ENCODE data around the gene HDGFL3. TPM values are rescaled to one million over a fixed set of nuclear protein-coding genes. Genes with fewer than 3 reads are reported as not detected.
"Not testable (repeated sequence)": the region's sequence is repeated elsewhere in the genome, so short reads cannot be mapped to it uniquely, and the experiment has no call there.

HDGFL3 gene
- total RNA-seq, 1 donor from 2014 or later: 84.3 TPM

- no peak for TF ChIP-seq CTCF (IDR thresholded peaks at IDR 0.05)
- no peak overlapping the region for H3K27ac Mint-ChIP-seq (ENCODE audit: unreplicated experiment)
- no peak for DNase-seq (ENCODE audit: low spot score)
- H3K36me3 Mint-ChIP-seq (ENCODE audit: low read depth): no peaks in the 10 kb centered on the region
- no peaks in the 10 kb centered on the region for H3K27me3 Mint-ChIP-seq (ENCODE audit: low read depth)
- no peaks in the 10 kb centered on the region for H3K9me3 Mint-ChIP-seq (ENCODE audit: low read depth)
- H3K4me3 Mint-ChIP-seq (ENCODE audit: unreplicated experiment): no peak overlapping the region
- H3K4me1 Mint-ChIP-seq (ENCODE audit: low read depth): peaks cover 3% of the 10 kb centered on the region
These were observed 118.7 kb downstream of the HDGFL3 start for GRCh38 chr15:83088876-83089275.

GRCh38 chr15:83087576-83087975 lies 120.0 kb downstream of the HDGFL3 start:
- H3K4me3 Mint-ChIP-seq (ENCODE audit: unreplicated experiment): no peak overlapping the region
- no peak overlapping the region for H3K27ac Mint-ChIP-seq (ENCODE audit: unreplicated experiment)
- H3K36me3 Mint-ChIP-seq (ENCODE audit: low read depth): no peaks in the 10 kb centered on the region
- TF ChIP-seq CTCF (IDR thresholded peaks at IDR 0.05): no peak
- peaks cover 3% of the 10 kb centered on the region for H3K4me1 Mint-ChIP-seq (ENCODE audit: low read depth)
- peaks cover 2% of the 10 kb centered on the region for H3K27me3 Mint-ChIP-seq (ENCODE audit: low read depth)
- DNase-seq (ENCODE audit: low spot score): no peak
- H3K9me3 Mint-ChIP-seq (ENCODE audit: low read depth): no peaks in the 10 kb centered on the region

- H3K9me3 Mint-ChIP-seq (ENCODE audit: low read depth); H3K27ac Mint-ChIP-seq (ENCODE audit: unreplicated experiment); H3K4me3 Mint-ChIP-seq (ENCODE audit: unreplicated experiment); H3K36me3 Mint-ChIP-seq (ENCODE audit: low read depth); DNase-seq (ENCODE audit: low spot score); H3K4me1 Mint-ChIP-seq (ENCODE audit: low read depth); H3K27me3 Mint-ChIP-seq (ENCODE audit: low read depth): not testable (repeated sequence)
These were observed 121.6 kb downstream of the HDGFL3 start for GRCh38 chr15:83085864-83086552.

GRCh38 chr15:83085461-83085860 lies 122.2 kb downstream of the HDGFL3 start:
- not testable (repeated sequence) for H3K9me3 Mint-ChIP-seq (ENCODE audit: low read depth); DNase-seq (ENCODE audit: low spot score); H3K4me3 Mint-ChIP-seq (ENCODE audit: unreplicated experiment); H3K36me3 Mint-ChIP-seq (ENCODE audit: low read depth); H3K27me3 Mint-ChIP-seq (ENCODE audit: low read depth); H3K27ac Mint-ChIP-seq (ENCODE audit: unreplicated experiment); H3K4me1 Mint-ChIP-seq (ENCODE audit: low read depth)

GRCh38 chr15:83082730-83083386 lies 124.8 kb downstream of the HDGFL3 start:
- DNase-seq (ENCODE audit: low spot score): no peak
- Mint-ChIP-seq H3K4me1 (ENCODE audit: low read depth) (peaks cover 2% of the 10 kb centered on the region), H3K27ac (ENCODE audit: unreplicated experiment) (no peak overlapping the region), H3K9me3 (ENCODE audit: low read depth) (no peaks in the 10 kb centered on the region), H3K4me3 (ENCODE audit: unreplicated experiment) (no peak overlapping the region), H3K27me3 (ENCODE audit: low read depth) (peaks cover 27% of the 10 kb centered on the region), H3K36me3 (ENCODE audit: low read depth) (no peaks in the 10 kb centered on the region)
- TF ChIP-seq CTCF (IDR thresholded peaks at IDR 0.05): no peak

GRCh38 chr15:83081256-83082014 lies 126.2 kb downstream of the HDGFL3 start:
- no peak for DNase-seq (ENCODE audit: low spot score)
- Mint-ChIP-seq H3K27ac (ENCODE audit: unreplicated experiment) (no peak overlapping the region), H3K4me1 (ENCODE audit: low read depth) (peaks cover 9% of the 10 kb centered on the region), H3K36me3 (ENCODE audit: low read depth) (no peaks in the 10 kb centered on the region), H3K4me3 (ENCODE audit: unreplicated experiment) (no peak overlapping the region), H3K9me3 (ENCODE audit: low read depth) (no peaks in the 10 kb centered on the region), H3K27me3 (ENCODE audit: low read depth) (peaks cover 31% of the 10 kb centered on the region)
- TF ChIP-seq CTCF (IDR thresholded peaks at IDR 0.05): no peak
